Keratinocyte (primary cell): ENCODE data around the gene ST6GALNAC5. TPM values are rescaled to one million over a fixed set of nuclear protein-coding genes. Genes with fewer than 3 reads are reported as not detected.

Experiments used
- DNase-seq: peaks from one replicate; pipeline ENCODE4 v3.0.0-alpha.2; 2011; ENCODE audit warnings: low read depth, missing footprints, low spot score
- FAIRE-seq: peaks from 2 replicates; lab custom pipeline; 2011; peaks lifted over from hg19 to GRCh38; lab: Jason Lieb, UNC
- H2AFZ ChIP-seq: 2 replicates; pipeline ENCODE4 v1.6.0; 2012; ENCODE audit warnings: low read length, control low read depth, inconsistent platforms; ENCODE audit not compliant: control insufficient read depth
- H3K27ac ChIP-seq: 2 replicates; pipeline ENCODE4 v1.5.1; 2011; ENCODE audit warnings: low read length; ENCODE audit not compliant: control insufficient read depth, insufficient read depth
- H3K27me3 ChIP-seq: 3 replicates; pipeline ENCODE4 v1.6.0; 2011; ENCODE audit warnings: low read length; ENCODE audit not compliant: control insufficient read depth, insufficient read depth; ENCODE audit errors: extremely low read depth
- H3K36me3 ChIP-seq, 2 experiments: 2 replicates in 1 of 2; 3 replicates in 1 of 2; pipeline ENCODE4 v1.5.1; 2011; ENCODE audit warnings: low read length in 2 of 2, mild to moderate bottlenecking in 1 of 2; ENCODE audit not compliant: control insufficient read depth in 2 of 2, insufficient read depth in 2 of 2; ENCODE audit errors: extremely low read depth in 1 of 2
- H3K4me1 ChIP-seq: 3 replicates; pipeline ENCODE4 v1.5.1; 2011; ENCODE audit warnings: low read length; ENCODE audit not compliant: control insufficient read depth, insufficient read depth; ENCODE audit errors: extremely low read depth
- H3K4me2 ChIP-seq: 3 replicates; pipeline ENCODE4 v1.6.0; 2011; ENCODE audit warnings: low read depth, low read length; ENCODE audit not compliant: control insufficient read depth, insufficient read depth; ENCODE audit errors: extremely low read depth
- H3K4me3 ChIP-seq, 3 experiments: fragments of 200-600 bp in 1 of 3; sonication (generic) in 1 of 3; 2 replicates in 2 of 3; 3 replicates in 1 of 3; pipeline ENCODE4 v1.5.1; 2011 to 2016; ENCODE audit warnings: low read length in 3 of 3, mild to moderate bottlenecking in 3 of 3, control low read depth in 2 of 3, inconsistent platforms in 1 of 3, low read depth in 1 of 3, mixed read lengths in 1 of 3, mixed run types in 1 of 3, moderate library complexity in 1 of 3; ENCODE audit not compliant: control insufficient read depth in 2 of 3, insufficient read depth in 2 of 3; ENCODE audit errors: extremely low read depth in 1 of 3
- H3K79me2 ChIP-seq: 2 replicates; pipeline ENCODE4 v1.6.0; 2012; ENCODE audit warnings: low read length; ENCODE audit not compliant: control insufficient read depth, insufficient read depth
- H3K9ac ChIP-seq: 3 replicates; pipeline ENCODE4 v1.6.0; 2011; ENCODE audit warnings: low read length; ENCODE audit not compliant: control insufficient read depth, insufficient read depth; ENCODE audit errors: extremely low read depth
- H3K9me1 ChIP-seq: 3 replicates; pipeline ENCODE4 v1.6.0; 2011; ENCODE audit warnings: low read length; ENCODE audit not compliant: control insufficient read depth, insufficient read depth; ENCODE audit errors: extremely low read depth
- H3K9me3 ChIP-seq: 2 replicates; pipeline ENCODE4 v1.5.1; 2012; ENCODE audit warnings: low read depth, low read length; ENCODE audit not compliant: control insufficient read depth
- H4K20me1 ChIP-seq: 3 replicates; pipeline ENCODE4 v1.6.0; 2011; ENCODE audit warnings: low read length; ENCODE audit not compliant: control insufficient read depth, insufficient read depth; ENCODE audit errors: extremely low read depth
- EZH2 ChIP-seq: IDR thresholded peaks from one replicate; pipeline ENCODE4 v1.6.1; 2012; ENCODE audit warnings: inconsistent platforms, mild to moderate bottlenecking, low read length, moderate library complexity
- dilution Hi-C: fragments of 300-500 bp; cut with MboI; formaldehyde crosslinking; loops from one replicate; pipeline ENCODE4 v1.7.0; 2020; ENCODE audit warnings: low sequenced_read_pairs; ENCODE audit not compliant: extremely low pct_ligation_motif_present
- polyA plus RNA-seq, 5 experiments: library from polyadenylated mRNA; depleted of rRNA in 3 of 5; stranded (reverse) in 3 of 5; stranded (forward) in 1 of 5; unstranded in 1 of 5; fragments of >200 nt; gene quantifications; 1 replicate in 1 of 5; 2 replicates in 3 of 5; 3 replicates in 1 of 5; pipeline versions ENCODE4 v1.2.1 to v1.2.3, GENCODE V29; 2011 to 2012; ENCODE audit warnings: missing spikeins in 2 of 5, low read depth in 1 of 5, low replicate concordance in 1 of 5
- TF ChIP-seq, protein P1 (sequence below), 3 experiments: IDR thresholded peaks in 1 of 3; conservative IDR thresholded peaks in 1 of 3; optimal IDR thresholded peaks in 1 of 3; 2 replicates in 2 of 3; 3 replicates in 1 of 3; pipeline versions ENCODE3 to v1.5.1; 2011; ENCODE audit warnings: low read length in 3 of 3, mild to moderate bottlenecking in 3 of 3, moderate library complexity in 2 of 3, control low read depth in 1 of 3, inconsistent platforms in 1 of 3; ENCODE audit not compliant: insufficient read depth in 2 of 3; ENCODE audit errors: extremely low read depth in 1 of 3

Gene ST6GALNAC5
- polyA plus RNA-seq, 1 donor (not counting 4 experiments of a cell fraction or from before 2014, with no cell fraction given) = 12.8 TPM

DNA sequence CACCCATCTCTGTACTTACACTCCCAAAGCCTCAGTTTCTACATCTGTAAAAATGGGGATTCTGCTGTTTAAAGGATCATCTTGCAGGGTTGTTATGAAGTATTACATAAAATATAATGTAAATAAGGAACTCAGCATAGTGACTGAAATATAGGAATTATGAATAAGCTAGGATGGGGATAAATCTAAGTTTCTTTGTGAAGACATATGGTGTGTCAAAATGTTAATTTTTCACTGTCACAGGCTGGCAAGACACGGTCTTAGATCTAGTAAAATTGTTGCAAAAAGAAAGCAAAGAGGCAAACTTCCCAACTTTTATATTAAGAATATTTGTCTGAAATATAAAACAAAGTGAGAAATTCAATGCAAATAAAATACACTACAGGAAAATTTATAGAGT, 42.0 kb downstream of the ST6GALNAC5 start:
- H3K9me1 ChIP-seq = no peaks in the 10 kb centered on the region
- H2AFZ ChIP-seq = no peak overlapping the region
- FAIRE-seq (no peak), DNase-seq (no peak)
- no peaks in the 10 kb centered on the region for H3K4me1 ChIP-seq
- no peaks in the 10 kb centered on the region for H3K79me2 ChIP-seq
- H3K4me3 ChIP-seq = no peak overlapping the region
- no peaks in the 10 kb centered on the region for H3K27me3 ChIP-seq
- dilution Hi-C loops = no loop called here
- no peaks in the 10 kb centered on the region for H3K9me3 ChIP-seq
- no peaks in the 10 kb centered on the region for H4K20me1 ChIP-seq
- no peak for TF ChIP-seq EZH2
- TF ChIP-seq, protein P1, sequence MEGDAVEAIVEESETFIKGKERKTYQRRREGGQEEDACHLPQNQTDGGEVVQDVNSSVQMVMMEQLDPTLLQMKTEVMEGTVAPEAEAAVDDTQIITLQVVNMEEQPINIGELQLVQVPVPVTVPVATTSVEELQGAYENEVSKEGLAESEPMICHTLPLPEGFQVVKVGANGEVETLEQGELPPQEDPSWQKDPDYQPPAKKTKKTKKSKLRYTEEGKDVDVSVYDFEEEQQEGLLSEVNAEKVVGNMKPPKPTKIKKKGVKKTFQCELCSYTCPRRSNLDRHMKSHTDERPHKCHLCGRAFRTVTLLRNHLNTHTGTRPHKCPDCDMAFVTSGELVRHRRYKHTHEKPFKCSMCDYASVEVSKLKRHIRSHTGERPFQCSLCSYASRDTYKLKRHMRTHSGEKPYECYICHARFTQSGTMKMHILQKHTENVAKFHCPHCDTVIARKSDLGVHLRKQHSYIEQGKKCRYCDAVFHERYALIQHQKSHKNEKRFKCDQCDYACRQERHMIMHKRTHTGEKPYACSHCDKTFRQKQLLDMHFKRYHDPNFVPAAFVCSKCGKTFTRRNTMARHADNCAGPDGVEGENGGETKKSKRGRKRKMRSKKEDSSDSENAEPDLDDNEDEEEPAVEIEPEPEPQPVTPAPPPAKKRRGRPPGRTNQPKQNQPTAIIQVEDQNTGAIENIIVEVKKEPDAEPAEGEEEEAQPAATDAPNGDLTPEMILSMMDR (optimal IDR thresholded peaks at IDR 0.05 in 1 of 3, IDR thresholded peaks at IDR 0.05 in 1 of 3, conservative IDR thresholded peaks at IDR 0.05 in 1 of 3; ENCODE audit: extremely low read depth in 1 of 3, insufficient read depth in 2 of 3, low read length in 3 of 3) = no peak
- no peak overlapping the region for H3K4me2 ChIP-seq
- no peak overlapping the region for H3K9ac ChIP-seq
- no peak overlapping the region for H3K27ac ChIP-seq
- no peaks in the 10 kb centered on the region for H3K36me3 ChIP-seq

DNA sequence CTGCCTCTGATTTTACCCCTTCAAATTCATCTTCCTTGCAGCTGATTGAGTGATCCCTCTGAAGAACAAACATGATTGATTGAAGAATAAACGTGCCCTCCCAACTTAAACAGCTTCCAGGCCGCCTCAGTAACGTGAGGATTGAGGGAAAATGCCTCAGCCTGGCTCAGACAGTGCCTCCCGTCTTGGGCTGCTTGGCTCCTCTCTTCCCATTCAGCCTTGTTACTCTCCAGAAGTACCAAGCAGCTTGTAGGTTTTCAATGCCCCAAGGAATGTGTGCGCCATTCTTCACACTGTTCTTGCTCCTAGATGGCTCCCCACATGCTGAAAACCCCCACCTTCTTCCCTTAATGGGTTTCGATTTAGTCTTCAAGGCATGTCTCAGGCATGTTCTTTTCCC, 51.8 kb downstream of the ST6GALNAC5 start:
- Histone ChIP-seq H3K9ac (peak overlapping the region; percentile 15), H3K79me2 (no peaks in the 10 kb centered on the region), H3K9me3 (no peaks in the 10 kb centered on the region), H3K27ac (peak overlapping the region; percentile 52), H3K4me3 (no peak overlapping the region), H3K27me3 (no peaks in the 10 kb centered on the region), H3K4me2 (peak overlapping the region; percentile 54), H4K20me1 (no peaks in the 10 kb centered on the region), H3K9me1 (no peaks in the 10 kb centered on the region), H3K36me3 (no peaks in the 10 kb centered on the region), H3K4me1 (peaks cover 9% of the 10 kb centered on the region), H2AFZ (peak overlapping the region; percentile 98)
- dilution Hi-C loops = no loop called here
- FAIRE-seq (peak; percentile 64), DNase-seq (no peak)
- TF ChIP-seq, protein P1 (optimal IDR thresholded peaks at IDR 0.05 in 1 of 3, IDR thresholded peaks at IDR 0.05 in 1 of 3, conservative IDR thresholded peaks at IDR 0.05 in 1 of 3; ENCODE audit: extremely low read depth in 1 of 3, insufficient read depth in 2 of 3, low read length in 3 of 3) = no peak
- TF ChIP-seq EZH2 = no peak
